SK-N-DZ (cell line): ENCODE measurements around the gene ZSWIM7.
A peak's percentile ranks its signal among the peaks of the same experiment; 100 is the strongest.
"Not testable (repeated sequence)": the region's sequence is repeated elsewhere in the genome, so short reads cannot be mapped to it uniquely, and the experiment has no call there.

ENCODE experiments used
- DNase-seq: peaks from one replicate; pipeline ENCODE4 v3.0.0-alpha.2; 2015; ENCODE audit warnings: low spot score

Gene ZSWIM7

DNA sequence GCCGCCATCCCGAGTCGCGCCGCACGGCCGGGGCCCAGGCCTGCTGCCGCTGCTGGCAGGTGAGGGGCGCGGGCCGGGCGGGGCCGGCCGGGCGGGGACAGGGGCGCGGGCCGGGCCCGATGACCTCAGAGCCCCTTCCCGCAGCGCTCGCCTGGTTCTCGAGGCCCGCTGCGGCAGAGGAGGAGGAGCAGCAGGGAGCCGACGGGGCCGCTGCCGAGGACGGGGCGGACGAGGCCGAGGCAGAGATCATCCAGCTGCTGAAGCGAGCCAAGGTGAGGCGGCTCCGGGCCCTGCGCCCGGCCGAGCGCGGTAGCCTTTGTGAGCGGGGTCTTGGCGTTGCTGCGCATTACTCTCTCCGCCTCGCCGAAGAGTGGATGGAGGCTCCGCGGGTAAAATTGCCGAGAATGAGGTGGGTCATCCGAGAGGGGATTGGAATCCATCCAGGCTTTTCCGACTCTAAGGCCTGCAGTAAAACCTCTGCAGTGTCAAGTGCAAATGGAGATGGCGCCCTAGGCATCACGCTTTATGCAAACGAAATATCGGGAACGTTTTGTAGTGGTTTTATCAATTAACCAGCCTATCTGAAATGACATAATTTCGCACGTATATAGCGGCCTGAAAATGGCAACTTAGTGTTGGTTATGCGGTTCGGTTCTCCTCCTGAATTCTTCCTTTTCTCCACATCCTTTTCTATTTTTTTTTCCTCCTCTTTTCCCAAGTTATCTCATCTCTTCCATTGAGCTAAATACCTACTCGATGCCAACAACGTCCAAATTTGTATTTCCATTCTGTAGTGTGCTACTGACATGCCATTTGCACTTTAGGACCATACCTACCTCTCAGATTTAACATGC, 697 bp upstream of the ZSWIM7 start:
- peak; percentile 45 for DNase-seq

DNA sequence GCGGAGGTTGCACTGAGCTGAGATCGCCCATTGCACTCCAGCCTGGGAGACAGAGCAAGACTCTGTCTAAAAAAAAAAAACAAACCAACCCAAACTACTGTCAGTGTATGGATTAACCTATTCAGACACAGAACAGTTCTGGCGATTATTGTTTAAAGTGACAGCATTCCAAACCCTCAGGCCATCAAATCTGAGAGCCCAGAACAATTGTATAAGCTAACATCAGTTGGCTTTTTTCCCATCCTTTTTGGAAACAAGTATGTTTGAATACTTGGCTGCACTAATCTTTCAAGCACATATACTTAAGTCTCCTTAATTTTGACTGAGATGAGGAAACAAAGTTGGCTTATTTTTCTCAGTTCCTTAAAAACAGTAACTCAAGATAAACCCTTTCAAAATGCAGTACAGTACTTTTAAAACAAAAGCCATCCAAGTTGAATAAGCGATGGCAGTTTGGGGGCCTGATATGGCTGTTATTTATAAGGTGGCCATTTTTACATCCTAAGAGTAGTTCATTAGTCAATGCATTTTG, 1.4 kb downstream of the ZSWIM7 start:
- no peak for DNase-seq

DNA sequence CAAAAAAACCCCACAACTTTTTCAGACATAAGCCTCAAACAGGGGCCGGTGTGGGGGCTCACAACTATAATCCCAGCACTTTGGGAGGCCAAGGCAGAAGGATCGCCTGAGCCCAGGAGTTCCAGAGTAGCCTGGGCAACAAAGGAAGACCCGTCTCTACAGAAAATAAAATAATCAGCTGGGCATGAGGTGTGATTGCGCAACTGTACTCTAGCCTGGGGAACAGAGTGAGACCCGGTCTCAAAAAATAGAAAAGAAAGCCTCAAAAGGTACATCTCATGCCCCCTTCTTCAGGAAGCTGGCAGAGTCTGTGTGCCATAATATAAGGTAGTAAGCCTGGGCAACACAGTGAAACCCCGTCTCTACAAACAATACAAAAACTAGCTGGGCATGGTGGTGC, 3.2 kb downstream of the ZSWIM7 start:
- DNase-seq: no peak

DNA sequence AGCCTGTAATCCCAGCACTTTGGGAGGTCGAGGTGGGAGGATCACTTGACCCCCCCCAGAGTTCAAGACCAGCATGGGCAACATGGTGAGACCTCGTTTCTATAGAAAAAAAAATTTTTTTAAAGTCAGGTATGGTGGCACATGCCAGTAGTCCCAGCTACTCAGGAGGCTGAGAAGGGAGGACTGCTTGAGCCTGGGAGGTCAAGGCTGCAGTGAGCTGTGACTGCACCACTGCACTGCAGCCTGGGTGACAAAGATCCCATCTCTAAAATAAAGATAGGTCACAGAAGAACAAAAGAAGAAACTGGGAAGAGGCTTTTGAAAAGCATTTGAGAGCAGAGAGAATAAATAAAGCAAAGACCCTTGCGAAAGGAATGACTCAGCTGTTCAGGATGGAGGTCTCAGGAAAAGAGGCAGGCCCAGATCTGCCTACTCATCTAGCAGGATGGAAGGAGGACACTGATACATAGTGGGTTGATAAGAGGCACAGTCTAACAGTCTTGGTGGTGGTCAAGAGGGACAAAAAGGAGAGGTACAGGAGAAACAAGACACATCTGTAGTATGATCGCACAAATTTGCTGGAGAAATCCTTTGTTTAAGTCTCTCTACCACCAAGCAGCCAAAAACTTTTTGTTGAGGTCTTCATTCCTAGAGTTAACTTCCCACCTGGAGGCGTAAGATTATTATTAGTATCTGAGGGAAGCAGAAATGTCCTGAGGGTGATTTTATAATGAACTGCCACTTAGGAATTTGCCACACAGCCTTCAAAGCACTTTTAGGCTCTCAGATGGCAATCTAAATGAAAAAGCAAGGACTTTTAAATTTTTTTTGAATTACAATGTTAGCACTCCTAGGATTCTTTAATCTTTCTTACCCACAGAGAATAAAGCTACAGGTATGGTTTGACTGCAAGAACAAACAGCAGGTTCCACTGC, 17.6 kb downstream of the ZSWIM7 start:
- no peak for DNase-seq

DNA sequence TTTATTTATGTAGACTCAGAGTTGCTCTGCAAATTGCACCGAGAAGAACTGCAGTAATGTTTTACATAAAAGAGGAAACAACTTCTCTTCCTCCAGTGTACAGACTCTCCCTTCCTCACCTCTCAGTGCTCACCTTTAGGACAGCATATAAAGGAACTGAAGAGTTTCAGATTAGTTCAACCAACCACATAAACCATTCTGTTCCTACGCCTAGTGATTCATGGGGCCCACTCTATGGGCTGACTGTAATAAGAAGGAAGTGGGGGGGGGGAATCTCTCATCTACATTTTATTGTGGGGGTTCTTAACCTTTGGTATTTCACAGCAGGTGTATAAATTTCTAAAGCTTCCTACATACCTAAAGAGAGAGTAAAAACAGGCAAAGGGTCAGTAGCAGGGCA, 18.3 kb downstream of the ZSWIM7 start:
- no peak for DNase-seq

DNA sequence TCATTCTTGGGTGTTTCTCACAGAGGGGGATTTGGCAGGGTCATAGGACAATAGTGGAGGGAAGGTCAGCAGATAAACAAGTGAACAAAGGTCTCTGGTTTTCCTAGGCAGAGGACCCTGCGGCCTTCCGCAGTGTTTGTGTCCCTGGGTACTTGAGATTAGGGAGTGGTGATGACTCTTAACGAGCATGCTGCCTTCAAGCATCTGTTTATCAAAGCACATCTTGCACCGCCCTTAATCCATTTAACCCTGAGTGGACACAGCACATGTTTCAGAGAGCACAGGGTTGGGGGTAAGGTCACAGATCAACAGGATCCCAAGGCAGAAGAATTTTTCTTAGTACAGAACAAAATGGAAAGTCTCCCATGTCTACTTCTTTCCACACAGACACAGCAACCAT, 20.5 kb downstream of the ZSWIM7 start:
- not testable (repeated sequence) for DNase-seq

DNA sequence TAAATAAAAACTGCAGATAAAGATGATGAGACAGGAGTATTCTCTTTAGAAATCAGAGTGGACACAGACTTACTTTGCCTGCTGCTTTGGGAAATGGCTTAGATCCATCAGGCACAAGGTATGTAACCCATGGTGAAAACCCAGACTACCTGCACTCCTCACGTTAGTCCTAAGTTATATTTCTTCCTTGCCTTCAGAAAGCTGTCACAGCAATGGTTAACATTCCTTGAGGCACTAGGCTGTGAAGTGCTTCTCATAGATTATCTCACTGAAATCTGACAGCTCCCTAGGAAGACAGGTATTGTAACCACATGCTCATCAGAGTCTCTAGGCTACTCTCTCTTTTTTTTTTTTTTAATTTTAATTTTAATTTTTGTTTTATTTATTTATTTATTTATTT, 20.9 kb downstream of the ZSWIM7 start:
- DNase-seq: peak; percentile 24

DNA sequence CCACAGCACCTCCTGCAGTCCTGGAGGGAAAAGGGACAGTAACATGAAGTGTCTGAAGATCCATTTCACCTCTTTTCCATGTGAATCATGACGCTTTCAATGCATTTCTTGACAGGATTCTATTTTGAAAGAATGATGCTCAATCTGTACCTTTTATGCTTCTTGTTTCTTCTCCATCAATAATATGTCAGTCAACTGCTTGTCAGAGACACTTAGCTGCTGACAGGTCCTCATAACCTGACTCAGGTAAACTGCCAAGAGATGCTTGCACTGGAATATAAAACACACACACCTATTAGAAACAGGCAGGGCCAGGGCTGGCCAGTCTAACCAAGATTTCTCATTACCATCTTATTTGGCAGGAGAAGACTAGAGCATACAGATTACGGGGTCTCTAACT, 21.6 kb downstream of the ZSWIM7 start:
- DNase-seq: no peak

DNA sequence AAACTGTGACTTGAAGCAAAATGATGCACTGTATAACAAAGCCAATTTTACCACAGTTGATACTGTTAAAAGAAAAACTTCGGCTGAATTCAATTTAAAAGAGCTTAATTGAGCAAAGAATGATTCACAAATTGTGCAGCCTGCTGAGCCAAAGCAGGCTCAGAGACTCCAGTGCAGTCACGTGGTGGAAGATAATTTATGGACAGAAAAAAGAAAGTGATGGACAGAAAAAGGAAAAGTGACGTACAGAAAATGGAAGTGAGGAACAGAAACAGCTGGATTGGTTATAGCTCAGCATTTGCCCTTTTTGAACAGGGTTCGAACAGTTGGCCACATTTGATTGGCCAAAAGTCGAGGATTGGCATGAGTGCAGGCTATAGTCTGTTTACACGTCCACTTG, 25.7 kb downstream of the ZSWIM7 start:
- no peak for DNase-seq

DNA sequence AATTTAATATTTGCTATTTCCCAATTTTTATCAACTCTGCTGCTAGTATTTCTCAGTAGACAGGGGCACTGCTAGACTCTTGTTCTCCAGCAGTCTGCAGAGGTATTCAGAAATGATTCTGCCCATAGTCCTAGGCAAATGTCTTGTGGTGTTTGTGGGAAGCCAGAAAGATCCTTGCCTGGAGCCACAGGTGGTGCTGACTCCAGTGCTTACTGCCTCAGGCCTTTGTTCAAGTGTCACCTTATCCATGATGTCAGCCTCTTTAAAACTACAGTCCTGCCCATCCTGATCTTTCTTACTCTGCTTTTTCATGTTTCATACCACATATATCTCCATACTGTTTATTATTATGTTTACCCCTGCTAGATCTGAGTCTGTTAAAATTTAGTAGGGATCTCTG, 26.5 kb downstream of the ZSWIM7 start:
- DNase-seq: no peak

DNA sequence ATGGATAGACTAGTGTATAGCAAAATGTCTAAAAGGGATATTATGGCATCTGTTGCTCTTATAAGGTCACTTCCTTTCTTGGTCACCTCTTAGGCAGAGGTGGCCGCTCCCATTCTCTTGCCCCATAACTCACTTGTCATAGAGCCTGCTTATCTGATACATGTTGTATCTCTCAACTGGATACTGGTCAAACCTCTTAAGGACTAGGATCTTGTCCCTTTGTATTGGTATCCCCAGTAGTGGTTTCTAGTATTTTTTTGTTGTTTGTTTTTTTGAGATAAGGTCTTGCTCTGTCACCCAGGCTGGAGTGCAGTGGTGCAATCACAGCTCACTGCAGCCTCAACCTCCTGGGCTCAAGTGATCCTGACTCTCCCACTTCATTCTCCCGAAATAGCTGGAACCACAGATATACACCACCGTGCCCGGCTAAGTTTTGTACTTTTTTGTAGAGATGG, 27.0 kb downstream of the ZSWIM7 start:
- no peak for DNase-seq

DNA sequence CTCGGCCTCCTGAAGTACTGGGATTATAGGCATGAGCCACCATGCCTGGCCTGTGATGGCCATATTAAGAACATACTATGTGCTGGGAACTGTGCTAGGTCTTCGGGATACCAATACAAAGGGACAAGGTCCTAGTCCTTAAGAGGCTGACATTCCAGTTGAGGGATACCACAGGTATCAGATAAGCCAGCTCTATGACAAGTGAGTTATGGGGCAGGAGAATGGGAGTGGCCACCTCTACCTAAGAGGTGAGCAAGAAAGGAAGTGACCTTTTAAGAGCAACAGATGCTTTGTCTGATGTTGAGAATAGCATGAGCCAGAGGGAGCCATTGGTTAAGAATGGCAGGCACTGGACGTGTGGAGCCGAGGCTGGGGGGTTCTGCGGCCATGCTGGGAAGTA, 27.6 kb downstream of the ZSWIM7 start:
- no peak for DNase-seq

DNA sequence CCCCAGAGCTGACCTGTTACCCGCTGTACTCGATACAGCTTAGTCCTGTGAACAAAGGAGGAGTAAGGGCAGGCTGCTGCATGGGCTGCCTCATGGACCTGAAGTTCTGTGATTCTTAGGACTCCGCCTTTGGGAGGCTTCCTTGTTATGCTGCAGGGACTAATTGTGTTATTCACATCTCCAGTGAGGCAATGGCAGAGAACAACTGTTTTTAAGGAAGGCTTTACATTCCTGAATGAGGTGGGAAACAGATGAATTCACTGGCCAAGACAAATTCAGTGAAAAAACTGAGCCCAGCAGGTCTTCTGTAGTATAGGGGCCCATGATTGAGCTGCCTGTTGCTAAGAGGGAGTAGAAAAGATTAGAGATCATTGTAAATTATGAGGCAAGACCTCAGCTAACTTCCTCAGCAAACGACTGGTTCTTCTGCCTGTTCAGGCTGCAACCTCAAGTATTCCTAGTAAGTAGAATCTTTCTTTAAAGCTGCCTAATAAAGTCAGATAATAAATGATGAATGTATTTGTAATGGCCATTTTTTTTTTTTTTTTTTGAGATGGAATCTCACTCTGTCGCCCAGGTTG, 28.3 kb downstream of the ZSWIM7 start:
- DNase-seq: no peak

DNA sequence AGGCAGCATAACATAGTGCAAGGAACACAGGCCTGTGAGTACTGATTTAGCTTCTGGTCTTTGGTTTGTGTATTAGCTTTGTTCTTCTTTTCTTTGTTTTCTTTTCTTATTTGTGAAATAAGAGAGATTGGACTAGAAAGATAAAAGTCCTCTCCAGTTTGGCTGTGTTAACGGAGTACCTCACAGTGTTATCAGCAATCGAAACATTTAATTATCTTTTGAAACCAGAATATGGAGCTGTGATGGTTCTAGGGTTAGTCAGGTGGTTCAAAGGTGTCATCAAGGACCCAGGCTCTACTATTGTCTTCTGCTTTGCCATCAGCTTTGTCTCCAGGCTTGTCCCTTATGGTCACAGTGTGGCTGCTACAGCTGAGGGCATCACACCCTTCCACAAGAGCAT, 29.0 kb downstream of the ZSWIM7 start:
- no peak for DNase-seq

DNA sequence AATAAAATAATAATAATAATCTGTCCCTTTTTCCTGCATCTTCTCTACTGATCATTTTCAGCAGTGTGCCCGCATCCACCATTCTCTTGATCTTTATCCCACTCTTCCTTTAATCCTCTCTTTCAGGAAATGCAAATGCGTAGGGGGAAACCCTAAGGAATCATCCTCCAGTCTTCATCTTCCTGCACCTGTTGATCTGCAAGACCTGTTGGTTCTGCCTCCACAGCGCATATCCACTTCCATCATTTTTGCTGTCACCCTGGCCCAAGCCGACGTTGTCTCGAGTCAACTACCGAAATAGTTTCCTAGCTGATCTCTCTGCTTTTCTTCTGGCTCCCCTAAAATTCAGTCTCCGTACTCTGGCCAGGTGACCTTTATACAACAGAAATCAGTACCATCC, 30.0 kb downstream of the ZSWIM7 start:
- DNase-seq: no peak

DNA sequence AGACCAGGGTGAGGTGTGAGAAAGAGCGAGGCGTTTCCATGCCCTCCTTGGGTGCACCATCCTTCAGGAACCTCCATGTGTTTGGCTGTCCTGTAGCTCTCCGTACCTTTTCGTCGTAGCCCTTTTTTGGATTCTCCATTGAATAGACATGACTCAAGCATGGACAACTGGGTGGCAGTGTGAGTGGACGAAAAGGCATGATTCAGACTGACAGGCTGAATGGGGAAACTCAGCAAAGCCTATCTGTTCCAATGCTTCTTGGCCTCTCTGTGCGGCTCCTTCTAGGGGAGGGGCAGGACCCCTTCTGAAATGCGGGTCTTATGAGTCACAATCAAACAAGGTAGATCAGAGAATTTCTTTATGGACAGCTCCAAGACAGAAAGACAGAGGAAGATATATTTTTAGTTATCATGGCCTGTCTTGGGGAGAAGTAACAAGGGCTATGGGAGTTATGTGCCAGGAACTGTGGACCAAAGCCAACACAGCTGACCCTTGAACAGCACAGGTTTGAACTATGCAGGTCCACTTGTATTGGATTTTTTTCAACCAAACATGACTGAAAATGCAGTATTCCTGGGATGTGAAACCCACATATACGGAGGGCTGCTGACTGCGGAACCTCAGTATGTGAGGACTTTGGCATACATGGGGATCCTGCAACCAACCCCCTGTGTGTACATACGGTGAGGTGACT, 31.7 kb downstream of the ZSWIM7 start:
- no peak for DNase-seq

DNA sequence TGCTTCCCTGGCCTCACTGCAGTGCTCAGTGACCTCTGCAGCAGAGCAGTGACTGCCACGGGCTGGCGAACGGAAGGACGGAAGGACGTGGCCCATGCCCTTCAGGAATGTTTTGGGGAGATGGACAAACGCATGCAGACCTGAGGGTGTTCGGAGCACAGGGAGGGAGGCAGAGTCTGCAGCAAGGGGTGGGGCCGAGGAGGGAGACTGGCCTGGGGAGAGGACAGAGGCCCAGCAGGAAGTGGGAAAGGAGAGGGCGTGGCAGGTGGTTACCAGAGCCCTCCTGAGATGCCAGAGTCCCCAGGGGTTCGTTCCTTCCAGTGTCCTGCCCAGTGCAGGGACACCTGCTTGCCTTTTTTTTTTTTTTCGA, 32.6 kb downstream of the ZSWIM7 start:
- DNase-seq: no peak

DNA sequence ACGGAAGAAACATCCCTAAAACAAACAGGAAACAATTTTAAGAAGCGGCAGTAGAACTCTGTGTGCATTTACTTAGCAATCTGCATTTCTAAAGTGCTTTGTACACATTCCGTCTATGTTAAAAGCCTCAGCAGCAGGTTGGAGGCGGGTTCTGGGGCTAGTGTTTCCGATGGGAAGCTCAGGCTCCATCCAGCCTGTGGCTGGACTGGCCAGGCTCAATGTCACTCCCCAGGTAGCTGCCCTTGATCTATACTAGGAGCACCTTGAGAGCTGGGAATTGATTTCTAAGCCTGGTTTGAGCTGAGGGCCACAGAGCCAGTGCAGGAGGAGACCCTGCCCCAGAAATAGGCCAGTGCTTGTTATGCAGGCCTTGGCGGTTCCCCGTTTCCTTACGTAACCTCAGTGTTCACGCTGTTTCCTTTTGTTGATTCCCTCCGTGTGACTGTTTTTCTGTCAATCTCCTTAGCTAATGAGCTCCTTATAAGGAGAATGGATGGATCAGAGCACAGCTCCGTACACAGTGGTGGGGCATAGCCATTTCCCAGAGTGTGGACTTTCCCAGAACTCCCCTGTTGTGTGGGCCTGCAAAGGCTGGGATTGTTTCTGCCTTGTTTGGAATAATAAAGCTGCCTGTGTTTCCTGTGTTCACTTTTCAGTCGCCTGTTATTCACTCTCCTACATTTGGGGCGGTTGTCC, 33.2 kb downstream of the ZSWIM7 start:
- no peak for DNase-seq

DNA sequence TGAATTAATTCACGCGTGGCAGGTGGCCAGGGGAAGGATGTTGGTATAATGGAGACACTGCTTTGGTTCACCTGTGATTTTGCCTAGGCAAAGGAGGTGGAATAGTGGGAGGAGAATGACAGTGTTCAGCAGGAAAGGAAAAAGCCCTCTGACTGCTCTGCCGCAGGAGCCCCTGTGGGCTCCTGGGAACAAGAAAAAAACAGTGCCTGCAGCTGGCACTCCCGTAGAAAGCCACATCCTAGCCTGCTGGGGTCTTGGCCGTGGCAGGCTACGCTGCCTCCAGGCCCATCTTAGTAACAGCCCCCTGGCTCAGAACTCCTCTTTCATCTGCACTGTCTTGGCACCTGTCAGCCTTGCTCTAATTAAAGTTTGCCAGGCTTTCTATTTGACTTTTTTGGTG, 34.0 kb downstream of the ZSWIM7 start:
- DNase-seq: no peak

DNA sequence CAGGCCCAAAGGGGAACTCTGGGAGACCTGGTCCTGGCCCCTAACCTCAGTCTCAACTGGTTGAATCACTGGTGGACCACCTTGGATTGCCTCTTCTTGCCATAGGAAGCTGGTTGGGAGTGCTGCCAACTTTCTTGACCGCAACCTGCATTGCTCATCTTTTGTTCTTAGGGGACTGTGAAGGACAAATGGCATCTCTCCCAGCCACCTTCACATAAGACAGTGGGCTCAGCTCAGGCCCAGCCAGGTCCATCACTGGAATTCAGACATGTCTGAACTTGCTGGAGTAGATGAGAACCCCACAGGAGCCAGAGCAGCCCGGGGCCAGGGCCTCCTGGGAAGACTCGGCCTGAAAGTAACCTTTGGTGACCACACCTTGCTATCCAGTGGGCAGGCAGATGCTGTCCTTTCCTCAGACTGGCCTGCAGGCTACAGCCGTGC, 35.8 kb downstream of the ZSWIM7 start:
- no peak for DNase-seq

DNA sequence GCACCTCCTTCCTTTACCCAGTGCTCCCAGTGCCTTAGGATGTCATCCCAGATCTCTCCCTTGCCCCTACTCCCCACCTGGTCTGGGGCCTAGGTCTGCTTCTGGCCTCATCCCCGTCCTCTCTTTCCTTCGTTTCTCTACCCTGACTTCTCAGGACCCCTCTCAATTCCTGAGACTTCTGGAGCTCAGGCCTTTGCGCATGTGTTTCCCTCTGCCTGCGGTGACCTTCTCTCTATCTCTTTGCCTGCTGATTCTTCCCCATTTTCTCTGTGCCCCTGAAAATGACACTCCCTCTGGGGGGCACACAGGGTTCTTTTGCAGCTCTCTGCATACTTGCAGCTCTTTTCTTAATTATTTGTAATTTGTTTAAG, 41.0 kb downstream of the ZSWIM7 start:
- DNase-seq: no peak
